ENCODE measurements around the gene TXK.
"Not testable (repeated sequence)": the region's sequence is repeated elsewhere in the genome, so short reads cannot be mapped to it uniquely, and the experiment has no call there.

The TXK gene

DNA sequence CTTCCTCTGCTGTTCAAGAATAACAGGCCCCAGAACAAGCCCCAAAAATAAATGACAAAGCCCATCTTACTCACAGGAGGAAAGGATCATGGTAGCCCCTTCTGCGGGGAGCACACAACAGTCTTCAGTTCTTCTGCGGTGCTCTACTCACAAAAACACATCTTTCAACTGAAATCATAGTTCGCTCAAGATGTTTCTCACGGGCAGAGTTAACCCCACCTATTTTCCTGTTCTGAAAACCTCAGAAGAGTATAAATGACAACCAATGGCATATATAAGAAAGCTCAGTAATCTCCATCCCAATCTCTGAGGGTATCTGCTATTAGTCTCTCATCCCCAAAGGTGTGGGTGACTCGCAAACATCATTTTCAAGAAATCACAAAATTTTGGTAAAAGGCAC, at the start of gene TXK:
Gene TXK, minus strand, starts transcription at position 170 of the 400 bp plus-strand sequence. Its CDS starts 80 bp downstream, at position 90.
- DNase-seq (ENCODE audit: low spot score): no peak

DNA sequence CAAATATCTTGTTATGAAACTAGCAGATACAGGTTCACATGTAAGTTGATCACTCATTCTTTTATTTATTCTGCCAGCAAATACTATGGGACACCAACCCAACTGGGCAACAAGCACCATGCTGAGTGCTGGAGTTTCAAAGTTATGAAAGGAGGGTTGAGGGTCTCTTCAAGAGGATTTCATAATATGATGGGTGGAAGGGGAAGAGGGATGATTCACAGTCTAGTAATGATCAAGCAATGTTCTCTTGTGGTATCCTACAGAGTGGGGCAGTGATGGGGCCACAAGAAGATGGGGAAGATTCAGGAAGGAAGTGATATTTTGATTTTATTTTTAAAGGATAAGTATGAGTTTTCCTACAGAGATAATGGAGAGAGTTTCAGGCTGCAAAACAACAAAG, 46.2 kb upstream of the TXK start:
- no peak for DNase-seq (ENCODE audit: low spot score)

GRCh38 chr4:48178931-48179330, 44.9 kb upstream of the TXK start:
- DNase-seq (ENCODE audit: low spot score): no peak

- DNase-seq (ENCODE audit: low spot score): no peak
These were observed 41.8 kb upstream of the TXK start for GRCh38 chr4:48175806-48176205.

GRCh38 chr4:48175328-48175727, 41.3 kb upstream of the TXK start:
- no peak for DNase-seq (ENCODE audit: low spot score)

DNA sequence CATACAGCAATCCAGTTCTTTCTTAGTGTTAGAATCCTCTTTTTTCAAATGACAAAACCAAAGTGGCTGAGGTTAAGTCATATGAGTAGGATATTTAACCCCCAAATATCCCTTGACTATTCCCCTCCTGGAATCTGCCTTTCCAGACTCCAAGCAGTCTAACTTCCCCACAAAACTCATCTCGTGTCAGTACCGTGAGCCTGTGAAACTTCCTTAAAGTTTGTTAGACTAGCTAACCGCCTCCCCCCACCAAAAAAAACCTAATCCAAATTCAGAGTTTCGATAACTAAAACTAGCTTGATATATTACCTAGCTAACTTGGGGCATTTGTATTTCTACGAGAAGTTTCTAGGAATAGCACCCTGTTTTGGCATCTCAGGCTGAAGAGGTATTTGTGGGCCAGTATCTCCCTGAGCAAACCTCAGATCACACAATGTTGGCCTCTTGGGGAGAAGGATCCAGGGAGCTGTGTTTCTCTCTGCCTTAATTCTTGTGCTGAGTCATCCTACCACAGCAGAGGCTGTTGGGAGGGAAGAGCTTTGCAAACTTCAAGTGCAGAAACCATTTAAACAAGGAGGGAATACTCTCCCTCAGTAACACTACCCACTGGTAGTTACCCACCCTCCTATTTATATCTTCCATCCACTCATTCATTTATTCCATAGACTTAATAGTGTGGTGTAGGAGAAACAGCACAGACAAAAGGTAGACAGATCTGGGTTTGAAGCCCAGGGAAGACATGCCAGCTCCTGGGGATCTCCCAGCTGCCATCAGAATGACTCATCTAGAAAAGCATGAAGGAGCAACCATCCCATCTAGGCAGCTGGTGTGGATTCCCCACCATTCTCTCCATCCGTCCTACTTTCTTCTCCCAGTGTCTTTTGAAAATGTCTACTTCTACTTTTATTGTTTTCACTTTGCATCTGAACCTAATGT, 39.3 kb upstream of the TXK start:
- DNase-seq (ENCODE audit: low spot score): peak; percentile 81

DNA sequence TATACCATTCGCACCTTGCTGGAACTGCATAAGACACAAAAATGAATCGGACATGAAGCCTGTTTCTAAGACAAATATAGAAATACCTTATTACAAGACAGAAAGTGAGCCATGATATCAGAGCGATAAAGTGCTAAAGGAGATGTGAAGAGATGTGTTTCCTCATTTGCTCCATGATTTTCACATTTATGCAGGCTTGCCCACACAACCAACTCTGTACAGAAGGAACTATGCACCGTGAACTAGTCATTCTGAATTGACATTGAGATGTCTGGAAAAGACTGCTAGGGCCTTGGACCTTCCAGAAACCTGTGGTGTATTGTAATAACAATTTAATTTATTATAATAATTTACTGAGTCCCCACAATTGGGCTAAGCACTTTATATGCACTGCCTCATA, 38.6 kb upstream of the TXK start:
- no peak for DNase-seq (ENCODE audit: low spot score)

GRCh38 chr4:48169636-48170035, 35.6 kb upstream of the TXK start:
- no peak for DNase-seq (ENCODE audit: low spot score)

DNA sequence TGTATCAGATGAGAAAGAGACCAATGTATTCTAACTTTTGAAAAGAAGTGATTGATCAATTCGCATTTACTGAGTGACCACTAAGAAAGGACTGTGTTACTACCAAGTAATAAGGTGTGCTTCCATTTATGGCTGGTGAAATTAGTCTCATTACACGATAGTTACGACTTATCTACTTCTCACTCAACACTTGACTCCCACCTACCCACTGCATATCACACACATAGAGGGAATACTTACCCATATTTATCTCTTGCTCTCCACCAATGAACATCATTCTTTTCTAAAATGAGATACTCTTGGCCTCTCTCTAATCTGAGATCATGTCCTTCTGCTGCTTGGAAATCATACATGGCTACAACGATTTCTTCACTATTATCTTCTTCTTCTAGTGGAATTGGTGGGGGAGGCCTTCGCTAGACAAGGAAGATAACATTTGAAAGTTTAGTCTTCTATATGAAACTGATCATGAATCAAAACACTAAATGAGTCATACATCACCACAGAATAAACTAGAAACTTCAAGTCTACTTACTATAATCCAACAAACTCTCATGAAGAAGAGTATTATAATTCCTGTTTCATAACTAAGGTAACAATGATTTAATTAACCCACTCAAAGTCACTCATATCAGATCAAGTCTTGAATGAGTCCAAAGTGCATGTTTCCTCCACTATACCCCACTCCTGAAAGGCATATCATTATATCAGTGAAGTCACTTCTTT, 33.7 kb upstream of the TXK start:
- DNase-seq (ENCODE audit: low spot score): no peak

DNA sequence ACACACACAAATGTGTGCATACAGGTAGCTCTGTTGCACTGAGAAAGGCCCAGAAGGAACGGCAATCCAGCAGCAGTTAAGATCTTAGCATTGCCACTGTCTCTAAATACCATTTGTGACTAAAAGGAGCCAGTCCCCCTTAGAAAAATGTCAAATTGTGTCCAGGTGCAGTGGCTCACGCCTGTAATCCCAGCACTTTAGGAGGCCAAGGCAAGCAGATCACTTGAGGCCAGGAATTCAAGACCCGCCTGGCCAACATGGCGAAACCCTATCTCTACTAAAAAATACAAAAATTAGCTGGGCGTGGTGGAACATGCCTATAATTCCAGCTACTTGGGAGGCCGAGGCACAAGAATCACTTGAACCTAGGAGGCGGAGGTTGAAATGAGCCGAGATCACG, 30.5 kb upstream of the TXK start:
- DNase-seq (ENCODE audit: low spot score): not testable (repeated sequence)

- no peak for DNase-seq (ENCODE audit: low spot score)
These were observed 29.7 kb upstream of the TXK start for GRCh38 chr4:48163746-48164145.

GRCh38 chr4:48162162-48162561, 28.1 kb upstream of the TXK start:
- DNase-seq (ENCODE audit: low spot score): no peak

DNA sequence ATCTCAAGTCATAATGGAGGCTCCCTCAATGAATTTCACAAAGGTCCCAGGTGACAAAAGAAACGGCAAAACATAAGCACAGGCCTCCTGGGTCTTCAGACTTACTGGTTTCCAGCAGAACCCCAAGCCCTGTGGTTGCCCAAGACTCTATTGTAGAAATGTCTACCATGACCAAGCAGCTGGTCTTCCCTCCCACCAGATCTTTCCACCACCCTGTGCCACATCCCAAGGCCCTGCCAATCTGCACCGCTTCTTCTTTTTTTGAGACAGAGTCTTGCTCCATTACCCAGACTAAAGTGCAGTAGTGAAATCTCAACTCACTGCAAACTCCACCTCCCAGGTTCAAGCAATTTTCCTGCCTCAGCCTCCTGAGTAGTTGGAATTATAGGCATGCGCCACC, 23.2 kb upstream of the TXK start:
- DNase-seq (ENCODE audit: low spot score): no peak

DNA sequence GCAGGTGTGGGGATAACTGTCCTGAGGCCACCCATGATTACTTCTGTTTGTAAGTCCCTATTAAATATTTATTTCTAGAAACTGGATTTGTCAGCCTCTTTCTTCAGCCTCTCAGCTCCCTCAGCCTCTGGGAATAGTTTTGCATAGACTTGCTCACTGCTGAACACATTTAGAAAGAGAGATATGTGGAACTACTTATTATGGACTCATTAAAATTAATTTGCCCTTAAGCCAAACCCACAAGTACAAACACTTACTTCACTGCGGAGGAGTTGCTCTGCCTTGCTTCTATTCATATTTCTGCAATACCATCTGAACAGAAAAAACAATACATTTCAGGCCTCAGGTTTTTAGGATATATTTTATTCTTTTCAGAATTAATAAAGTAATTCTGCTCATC, 22.4 kb upstream of the TXK start:
- DNase-seq (ENCODE audit: low spot score): no peak

DNA sequence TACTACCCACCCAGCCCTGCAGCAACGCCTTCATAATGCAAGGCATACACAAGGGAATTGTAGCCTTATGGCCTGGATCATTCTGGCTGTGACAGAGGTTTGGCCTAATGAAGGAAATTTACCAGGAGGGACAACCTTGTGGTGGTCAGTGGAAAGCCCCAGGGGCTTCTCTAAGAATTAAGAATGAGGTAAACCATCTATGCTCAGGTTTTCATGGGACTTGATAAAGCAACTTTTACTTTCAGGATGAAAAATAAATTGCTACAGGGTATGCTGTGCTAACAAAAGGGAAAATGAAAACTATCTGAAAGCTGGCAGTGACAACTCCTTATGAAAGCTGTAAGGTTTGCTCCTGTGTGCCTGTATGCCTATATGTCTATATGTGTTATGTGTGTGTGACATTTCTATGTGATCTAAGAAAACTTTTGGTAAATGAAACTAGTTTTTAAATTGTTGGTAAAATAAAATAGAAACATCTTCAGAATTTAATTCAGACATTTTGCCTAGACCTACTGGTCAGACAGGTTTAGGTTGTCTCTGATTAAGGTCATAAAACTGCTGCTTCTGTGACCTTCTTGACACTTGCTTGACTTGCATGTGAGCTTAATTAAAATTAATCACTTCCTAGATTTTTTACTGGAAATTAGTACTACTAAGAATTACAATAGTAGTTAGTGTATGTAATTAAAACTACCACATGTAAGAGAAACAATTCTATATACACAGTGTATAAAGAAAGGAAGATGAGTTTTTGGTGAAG, 19.9 kb upstream of the TXK start:
- DNase-seq (ENCODE audit: low spot score): no peak

- DNase-seq (ENCODE audit: low spot score): no peak
These were observed 18.2 kb upstream of the TXK start for GRCh38 chr4:48152259-48152658.

GRCh38 chr4:48149827-48150370, 15.8 kb upstream of the TXK start:
- DNase-seq (ENCODE audit: low spot score): no peak

- no peak for DNase-seq (ENCODE audit: low spot score)
These were observed 13.6 kb upstream of the TXK start for GRCh38 chr4:48147621-48148020.

GRCh38 chr4:48141048-48141447, 7.0 kb upstream of the TXK start:
- peak; percentile 65 for DNase-seq (ENCODE audit: low spot score)

DNA sequence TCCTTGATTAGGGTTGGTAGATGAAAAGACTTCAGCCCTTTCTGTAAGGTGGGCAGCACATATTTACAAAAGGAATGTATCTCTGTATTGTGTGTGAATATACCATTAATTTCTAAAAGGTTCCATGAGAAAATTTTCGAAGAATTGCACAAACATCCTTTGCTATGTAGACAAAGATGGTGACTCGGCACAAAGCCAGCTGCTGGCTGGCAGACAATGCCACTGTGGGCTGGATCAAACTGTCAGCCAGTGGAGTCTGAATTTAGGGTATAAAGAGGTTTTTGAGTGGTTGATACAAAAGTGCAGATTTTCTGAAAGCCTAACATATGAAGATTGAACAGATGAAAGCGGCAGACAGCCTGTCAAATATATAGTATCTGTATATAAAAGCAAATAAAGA, 5.6 kb upstream of the TXK start:
- DNase-seq (ENCODE audit: low spot score): no peak

DNA sequence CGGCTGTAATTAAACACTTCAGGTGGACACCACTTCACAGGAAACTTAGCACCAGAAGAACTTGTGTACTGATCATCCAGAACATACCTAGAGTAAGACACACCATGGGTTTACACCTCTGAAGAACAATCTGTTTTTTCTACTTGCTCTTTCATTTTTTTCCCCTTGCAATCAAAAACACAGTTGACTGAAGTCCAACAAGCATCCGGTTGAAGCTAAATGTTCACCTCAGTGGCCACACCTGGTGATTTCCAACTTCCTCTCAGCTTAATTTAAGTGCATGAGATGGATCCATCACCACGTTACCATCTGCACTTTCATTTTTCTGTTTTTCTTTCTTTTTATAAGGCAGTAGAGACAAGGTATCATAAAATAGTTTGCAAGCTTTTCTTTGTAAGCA, 4.9 kb upstream of the TXK start:
- DNase-seq (ENCODE audit: low spot score): no peak

DNA sequence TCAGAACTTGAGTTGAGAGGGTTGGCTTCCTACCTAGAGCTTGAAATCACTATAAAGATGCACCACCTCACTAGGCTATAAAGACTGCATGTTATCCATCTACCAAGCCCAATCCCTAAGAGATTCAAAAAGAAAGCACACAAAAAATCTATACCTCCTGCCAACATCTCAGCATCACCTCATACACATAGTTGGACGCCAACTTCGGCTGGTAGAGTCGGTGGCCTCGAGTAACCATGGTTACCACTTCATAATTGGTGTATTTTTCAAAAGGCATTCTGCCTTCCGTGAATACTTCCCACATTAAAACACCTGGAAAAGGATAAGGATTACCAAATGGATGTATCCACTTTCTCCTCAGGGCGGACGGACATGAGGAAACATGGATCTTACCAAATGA, 4.5 kb upstream of the TXK start:
- no peak for DNase-seq (ENCODE audit: low spot score)

Measured in hematopoietic multipotent progenitor cell treated with erythropoietin and hydrocortisone succinate and interleukin-3 and kit ligand, for 15 days (in vitro differentiated cells).